Measurements from ENCODE around the gene ROCK2.

DNA sequence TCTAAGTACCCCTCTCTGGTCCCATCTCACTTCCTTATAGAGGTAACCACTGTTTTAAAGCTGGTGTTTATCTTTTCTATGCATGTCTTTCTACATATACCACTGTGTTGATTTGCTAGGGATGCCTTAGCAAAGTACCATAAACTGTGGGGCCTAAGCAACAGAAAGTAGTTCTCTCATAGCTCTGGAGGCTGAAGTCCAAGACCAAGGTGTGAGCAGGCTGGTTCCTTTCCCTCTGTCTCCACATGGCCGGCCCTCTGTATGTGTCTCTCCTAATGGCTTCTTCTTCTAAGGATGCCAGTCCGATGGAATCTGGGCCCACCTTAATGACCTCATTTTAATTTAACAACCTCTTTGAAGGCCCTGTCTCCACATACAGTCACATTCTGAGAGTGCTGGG, 40.8 kb upstream of the ROCK2 start:
- TF ChIP-seq GATA3 (IDR thresholded peaks at IDR 0.05; ENCODE audit: low read depth, low read length): no peak
- no peak for TF ChIP-seq GATA2 (IDR thresholded peaks at IDR 0.05; ENCODE audit: low read depth, low read length)
